GOT3 (cell line): ENCODE data around the gene PPP6R3.
"Not testable (repeated sequence)": the region's sequence is repeated elsewhere in the genome, so short reads cannot be mapped to it uniquely, and the experiment has no call there.

Experiments
- DNase-seq: peaks from one replicate; lab custom pipeline; 2025; ENCODE audit warnings: mixed read lengths; lab: John Stamatoyannopoulos, UW

PPP6R3 gene

DNA sequence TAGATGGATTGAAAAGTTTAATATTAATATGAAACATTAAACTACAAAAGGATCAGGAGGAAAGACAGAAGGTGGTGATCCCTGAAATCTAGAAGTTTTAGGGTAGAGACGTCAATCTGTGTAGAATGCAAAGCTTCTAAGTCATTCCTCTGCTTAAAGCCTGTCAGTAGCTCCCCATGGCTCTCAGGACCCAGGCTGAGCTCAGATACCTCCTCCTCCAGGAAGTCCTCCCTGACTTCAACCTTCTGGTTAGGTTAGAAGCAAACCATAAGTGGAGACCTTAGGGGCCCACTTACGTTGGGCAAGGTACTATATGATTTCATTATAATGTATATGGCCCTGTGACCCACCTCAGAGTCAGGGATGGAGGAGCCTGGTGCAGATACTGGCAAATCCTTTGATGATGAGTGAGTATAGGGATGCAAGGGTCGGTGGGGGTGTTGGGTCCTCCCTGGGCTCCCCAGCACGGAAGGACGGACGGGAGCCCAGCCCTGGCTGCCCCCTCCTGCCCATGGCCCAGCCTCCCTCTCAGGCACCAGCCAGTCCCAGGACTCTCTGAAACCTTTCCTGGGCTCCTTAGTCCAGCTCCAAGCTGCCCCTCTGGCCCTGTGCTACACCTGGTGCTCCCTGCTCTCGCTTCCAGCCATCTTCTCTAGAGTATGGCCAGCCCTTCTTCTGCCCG, 3.2 kb upstream of the PPP6R3 start:
- DNase-seq = no peak

DNA sequence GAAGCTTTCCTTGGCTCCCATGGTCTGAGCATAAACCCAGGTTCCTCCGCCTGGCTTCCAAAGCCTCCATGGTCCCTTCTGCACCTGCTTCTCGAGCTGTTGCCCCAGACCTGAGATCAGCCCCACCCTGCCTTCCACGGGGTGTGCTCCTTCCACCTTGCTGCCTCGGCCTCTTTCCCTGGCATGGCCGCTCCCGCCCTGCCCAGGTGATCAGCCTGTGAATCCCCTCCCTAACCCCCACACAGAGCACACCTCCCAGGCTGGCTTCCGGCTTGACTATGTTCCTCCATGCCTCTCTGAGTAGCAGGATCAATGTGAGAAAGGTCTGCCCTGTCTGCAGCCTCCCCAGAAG, 2.7 kb upstream of the PPP6R3 start:
- no peak for DNase-seq

DNA sequence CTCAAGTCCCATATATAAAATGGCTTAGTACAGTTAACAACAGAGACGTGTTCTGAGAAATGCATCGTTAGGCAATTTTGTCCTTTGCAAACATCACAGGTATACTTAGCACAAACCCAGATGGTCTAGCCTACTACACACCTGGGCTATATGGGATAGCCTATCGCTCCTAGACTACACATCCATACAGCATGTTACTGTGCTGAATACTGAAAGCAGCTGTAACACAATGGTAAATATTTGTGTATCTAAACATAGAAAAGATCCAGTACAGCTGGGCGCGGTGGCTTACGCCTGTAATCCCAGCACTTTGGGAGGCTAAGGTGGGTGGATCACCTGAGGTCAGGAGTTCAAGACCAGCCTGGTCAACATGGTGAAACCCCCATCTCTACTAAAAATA, 2.2 kb upstream of the PPP6R3 start:
- not testable (repeated sequence) for DNase-seq

DNA sequence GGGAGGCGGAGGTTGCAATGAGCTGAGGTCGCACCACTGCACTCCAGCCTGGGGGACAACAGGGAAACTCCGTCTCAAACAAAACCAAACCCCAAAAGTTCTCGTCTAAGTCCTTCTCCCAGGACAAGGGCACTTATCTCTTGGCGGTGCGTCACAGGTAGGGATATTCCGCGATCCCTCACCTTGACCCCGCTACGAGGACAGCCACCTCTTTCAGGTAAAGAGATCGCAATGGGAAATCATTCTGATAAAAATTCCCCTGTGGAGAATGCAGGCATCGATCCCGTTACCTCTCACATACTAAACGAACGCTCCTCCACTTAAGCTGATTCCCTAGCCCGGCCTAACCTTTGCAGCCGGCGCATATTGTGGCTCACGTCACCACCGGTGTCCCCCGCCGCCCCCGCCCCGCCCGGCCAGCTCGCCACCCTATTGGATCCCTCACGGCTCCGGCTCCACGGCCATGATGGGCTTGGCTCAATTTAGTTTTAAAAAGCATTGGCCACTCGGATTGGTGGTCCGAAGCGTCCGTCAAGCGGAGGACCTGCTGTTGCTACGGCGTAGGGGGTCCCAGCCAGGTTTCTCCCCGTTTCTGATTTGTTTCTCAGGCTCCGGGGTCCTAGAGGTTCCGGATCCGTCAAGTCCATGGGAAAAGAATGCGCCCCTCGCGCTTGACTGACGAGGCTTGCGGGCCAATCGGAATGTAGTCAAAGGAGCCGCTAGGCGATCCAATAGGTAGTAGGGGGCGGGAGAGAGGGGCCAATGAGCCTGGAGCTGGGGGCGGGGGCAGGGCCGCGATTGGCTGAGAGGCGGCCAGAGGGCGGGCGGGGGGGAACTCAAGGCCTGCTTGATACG, 439 bp upstream of the PPP6R3 start:
- DNase-seq = peak; percentile 98

DNA sequence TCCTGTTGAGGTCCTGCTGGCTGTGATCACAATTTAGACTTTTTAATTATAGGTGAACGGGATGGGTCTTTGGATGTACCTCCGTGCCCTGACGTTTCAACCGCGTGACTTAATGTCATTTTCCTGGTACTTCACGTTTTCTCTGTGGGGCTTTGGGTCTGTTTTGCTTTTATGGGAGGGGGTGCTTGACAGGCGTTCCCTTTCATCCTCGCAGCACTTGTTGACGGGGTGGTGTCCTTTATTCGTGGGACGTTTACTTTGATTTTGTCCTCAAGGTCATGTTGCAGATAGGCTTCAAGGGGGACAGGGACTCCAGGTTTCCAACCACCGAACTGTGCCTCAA, 994 bp downstream of the PPP6R3 start:
- no peak for DNase-seq

DNA sequence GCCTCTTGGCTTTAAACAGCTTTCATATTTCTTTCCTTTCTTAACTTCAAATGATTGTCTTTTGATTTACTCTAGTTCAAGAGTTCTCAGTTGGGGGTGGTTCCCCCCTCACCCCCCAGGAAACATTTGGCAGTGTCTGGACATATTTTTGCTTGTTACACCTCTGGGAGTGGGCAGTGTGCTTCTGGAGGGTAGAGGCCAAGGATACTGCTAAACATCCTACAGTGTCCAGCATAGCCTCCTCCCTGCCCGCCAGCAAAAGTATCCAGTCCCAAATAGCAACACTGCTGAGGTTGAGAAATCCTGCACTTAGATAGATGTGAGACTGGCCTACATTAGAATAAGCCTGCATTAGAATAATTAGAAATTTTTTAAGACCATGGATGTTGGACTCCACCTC, 3.2 kb downstream of the PPP6R3 start:
- DNase-seq = no peak

DNA sequence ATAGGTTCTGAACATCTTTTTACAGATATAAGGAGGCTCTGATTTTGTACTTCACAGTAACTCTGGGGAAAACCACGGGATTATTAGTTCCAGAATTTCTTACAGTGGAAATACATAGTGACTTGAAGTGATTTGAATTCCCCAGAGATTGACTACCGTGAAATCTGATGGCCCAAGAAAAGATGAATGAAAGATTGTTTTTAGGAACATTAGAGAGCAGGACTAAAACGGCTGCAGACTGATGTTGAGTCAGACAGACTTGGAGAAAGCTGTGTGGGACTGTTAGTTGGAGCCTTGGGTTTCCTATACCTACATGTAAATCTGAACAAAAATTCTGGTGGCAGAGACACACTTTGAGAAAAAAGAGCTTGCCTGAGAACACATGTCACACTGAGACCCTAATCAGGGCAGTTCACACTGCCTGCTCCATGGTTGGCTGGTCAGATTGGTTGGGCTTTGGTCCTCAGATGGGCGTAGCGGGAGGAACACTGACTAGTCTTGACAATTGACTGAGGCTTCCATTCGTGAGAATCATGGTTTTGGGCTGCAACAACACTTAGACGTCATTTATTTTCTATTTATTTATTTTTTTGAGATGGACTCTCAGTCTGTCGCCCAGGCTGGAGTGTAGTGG, 6.8 kb downstream of the PPP6R3 start:
- DNase-seq = no peak

DNA sequence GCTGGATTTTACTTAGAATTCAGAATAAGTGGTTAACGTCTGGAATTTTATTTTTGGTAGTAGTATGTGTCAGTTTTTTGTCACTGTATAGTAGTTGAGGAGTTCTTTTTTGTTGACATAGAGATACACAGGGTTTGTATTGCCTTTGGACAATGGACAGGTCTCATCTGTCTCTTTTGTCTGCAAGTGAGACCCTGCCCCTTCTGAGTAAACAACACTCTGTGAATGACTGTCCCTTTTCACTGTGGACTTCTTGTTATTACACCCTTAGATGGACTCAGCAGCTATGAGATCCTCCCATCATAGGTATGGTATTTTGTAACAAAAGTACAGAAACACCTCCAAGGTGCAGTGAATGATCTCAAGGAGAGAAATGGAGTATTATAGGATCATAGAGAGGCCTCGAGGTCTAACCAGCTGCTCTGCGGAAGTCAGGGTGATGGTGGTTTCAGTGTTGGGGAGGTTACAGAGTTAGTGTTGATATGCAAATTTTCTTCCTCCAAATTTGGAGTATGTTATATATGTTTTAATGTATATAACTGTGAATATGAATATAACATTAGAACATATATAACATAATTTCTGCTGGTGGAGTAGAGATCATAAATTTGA, 7.8 kb downstream of the PPP6R3 start:
- no peak for DNase-seq

DNA sequence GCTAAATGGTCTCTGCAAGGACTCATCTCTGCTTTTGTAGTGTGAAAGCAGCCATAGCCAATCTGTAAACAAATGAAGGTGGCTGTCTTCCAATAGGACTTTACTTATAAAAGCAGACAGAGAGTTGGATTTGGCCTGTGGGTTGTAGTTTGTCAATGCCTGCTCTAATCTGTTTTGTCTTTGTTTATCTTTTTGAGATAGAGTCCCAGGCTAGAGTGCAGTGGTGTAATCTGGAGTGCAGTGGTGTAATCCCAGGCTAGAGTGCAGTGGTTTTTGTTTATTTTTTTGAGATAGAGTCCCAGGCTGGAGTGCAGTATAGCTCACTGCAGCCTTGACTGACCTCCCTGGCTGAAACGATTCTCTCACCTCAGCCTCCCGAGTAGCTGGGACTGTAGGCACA, 8.6 kb downstream of the PPP6R3 start:
- DNase-seq = no peak

DNA sequence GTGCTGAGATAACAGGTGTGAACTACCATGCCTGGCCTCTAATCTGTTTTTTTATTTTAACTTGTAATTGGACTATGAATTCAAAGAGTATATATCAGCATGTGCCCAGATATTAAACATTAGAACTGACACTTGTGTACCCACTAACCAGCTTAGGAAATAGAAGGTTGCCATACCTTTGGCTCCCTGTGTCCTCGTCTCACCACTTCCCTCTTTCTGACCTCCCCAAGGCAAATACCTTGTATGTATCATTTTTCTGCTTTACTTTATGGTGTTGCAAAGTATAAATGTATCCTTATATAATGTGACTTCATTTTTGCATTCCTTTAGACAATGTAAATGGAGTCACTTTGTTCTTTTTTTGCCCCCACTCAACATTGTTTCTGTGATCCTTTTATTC, 9.1 kb downstream of the PPP6R3 start:
- DNase-seq = no peak

DNA sequence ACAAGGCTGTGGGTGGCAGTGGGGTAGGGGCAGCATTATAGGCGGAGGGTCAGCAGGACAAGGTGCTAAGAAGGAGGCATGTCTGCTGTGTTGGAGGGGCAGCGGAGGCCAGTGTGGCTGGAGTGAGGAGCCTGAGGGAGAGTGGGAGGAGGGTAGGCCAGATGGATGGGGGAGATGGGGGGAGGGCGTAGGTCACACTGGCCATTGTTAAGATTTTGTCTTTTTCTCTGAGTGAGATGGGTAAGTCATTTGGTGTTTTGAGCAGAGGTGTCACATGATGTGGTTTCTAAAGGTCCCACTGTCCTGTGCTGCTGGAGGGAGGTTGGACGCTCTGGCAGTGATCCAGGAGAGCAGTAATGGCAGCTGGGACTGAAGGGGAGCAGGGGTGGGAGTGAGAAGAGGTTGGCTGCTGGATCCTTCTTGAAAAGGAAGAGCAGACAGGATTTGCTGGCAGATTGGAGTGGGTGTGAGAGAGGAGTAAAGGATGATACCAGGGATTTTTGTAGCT, 9.8 kb downstream of the PPP6R3 start:
- DNase-seq = no peak

DNA sequence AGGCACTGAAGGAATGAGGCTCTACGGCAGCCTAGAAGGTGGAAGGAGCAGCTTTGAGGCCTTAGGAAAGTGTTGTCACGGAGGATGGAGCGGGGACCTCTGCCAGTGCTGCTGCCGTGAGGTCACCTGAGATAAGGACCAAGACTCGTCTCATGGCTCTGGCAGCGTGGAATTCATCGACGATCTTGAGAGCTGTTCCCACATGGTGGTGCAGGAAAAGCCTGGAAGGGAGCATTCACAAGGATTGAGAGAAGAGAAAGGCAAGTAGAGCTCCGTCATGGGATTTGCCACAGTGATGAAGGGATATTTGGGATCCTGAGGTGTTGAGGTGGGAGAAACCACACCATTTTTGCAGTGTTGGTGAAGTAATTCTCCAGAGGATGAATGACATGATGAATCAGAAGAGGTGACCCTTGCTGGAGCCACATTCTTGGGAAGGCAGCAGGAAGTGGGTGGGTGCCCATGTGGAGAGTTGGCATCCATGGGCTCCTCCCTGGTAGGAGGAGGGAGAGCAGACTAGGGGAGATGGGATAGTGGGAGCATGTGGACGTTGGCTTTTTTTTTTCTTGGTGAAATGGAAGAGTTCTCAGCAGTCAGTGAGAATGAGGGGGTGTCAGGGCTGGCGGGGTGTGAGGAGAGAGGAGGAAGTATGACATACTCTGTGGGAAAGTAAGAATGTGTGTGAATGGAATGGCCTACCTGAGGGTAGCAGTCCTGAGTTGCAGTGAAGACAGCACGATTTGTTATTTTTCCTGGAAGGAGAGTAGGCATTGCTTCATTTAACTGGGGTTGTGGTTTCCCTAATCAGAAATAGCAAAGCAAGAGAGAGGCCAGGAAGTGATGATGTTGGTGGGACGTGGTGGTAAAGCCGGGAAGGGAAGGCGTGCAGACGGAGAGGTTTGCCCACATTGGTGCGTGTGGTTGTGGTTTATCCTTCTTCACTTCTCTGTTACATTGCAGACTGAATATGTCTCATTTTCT, 11.1 kb downstream of the PPP6R3 start:
- no peak for DNase-seq

DNA sequence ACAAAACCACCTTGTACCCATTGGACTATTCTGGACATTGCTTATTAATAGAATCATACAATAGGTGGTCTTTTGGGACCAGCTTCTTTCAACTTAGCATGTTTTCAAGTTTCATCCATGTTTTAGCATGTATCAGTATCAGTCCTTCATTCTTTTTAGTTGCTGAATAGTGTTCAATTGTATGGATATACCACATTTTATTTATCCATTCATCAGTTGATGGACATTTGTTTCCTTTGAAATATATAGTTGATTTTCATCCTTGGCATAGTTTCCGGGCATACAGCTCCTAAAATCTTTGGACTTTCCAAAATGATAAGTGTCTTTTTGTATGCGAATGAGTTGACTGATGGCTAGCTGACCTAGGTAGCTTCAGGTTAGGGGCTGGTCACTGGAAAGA, 12.2 kb downstream of the PPP6R3 start:
- DNase-seq = no peak

DNA sequence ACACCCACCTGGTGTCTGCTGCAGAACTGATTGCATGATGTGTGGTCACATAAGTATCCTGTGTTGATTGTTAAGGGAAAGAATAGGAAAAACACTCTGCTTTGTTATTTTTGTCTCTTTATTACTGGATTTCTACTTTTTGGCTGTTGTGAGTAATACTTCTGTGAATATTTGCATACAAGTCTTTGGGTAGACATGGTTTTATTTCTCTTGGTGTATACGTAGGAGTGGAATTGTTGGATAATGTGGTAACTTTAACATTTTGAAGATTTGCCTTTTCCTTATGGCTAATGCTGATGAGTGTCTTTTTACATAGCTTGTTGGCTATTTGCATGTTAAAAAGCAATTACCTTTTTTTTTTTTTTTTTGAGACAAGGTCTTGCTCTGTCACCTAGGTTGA, 13.1 kb downstream of the PPP6R3 start:
- no peak for DNase-seq

DNA sequence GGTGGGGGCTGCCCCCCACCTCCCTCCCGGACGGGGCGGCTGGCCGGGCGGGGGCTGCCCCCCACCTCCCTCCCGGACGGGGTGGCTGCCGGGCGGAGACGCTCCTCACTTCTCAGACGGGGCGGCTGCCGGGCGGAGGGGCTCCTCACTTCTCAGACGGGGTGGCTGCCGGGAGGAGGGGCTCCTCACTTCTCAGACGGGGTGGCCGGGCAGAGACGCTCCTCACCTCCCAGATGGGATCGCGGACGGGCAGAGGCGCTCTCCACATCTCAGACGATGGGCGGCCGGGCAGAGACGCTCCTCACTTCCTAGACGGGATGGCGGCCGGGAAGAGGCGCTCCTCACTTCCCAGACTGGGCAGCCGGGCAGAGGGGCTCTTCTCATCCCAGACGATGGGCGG, 15.1 kb downstream of the PPP6R3 start:
- DNase-seq = not testable (repeated sequence)

DNA sequence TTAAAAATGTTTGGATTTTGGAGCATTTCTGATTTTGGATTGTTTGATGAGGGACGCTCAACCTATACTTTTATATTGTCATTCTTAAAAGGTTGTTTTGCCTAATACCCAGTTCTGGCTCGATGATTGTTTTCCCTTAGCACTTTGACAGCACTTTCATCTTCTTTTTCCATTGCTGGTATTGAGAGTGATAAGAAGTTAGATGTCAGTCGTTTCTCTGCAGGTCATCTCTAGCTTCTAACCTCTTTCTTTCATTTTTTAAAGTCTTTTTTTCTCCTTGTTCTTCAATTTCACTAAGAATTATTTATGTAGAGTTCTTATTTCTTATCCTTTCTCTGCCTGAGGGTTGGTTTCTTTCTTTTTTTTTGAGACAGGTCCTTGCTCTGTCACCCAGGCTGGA, 18.8 kb downstream of the PPP6R3 start:
- no peak for DNase-seq

DNA sequence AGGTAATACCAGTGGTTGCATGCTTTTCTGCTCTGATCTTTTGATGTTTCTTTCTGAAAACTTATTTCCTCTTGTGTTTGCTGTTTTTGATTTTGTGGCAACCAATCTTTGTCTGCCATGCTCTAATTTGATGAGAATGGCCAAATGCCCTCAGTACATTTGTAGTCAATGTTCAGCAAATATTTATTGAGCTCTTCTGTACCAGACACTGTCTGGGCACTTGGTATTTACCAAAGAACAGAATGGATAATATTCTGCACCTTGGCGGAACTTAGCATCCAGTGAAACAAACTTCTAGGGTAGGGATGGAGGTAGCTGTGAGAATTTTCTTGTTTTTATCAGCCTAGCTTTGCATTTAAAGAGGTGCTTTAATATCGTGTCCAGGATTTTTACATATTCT, 19.6 kb downstream of the PPP6R3 start:
- no peak for DNase-seq

DNA sequence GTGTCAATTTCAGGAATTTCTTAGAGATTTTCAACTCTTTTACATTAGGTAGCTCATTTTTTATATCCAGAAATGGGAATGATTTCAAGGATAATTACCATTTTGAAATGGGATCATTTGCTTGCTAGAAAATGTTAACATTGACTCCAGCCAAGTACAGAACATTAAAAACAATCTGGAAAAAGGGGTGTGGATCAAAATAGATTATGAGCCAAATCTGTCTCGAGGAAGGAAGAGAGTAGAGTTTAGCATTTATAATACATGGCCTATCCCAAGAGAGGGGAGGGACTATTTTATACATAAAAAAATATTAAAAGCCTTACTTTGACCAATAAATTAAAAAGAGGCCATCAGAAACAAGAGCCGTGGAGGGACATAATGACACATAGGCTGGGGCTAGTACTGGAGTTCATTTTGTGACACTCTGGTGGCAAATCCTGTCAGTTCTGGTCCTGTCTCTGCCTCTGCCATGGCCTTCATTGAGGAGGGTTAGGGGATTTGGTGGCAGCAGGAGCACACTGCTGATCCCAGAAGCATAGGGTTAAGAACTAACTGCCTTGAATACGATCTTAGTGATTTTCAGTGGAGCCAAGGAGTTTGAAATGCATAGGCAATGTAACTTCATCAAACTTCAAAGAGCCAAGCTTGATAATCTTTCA, 20.4 kb downstream of the PPP6R3 start:
- no peak for DNase-seq

DNA sequence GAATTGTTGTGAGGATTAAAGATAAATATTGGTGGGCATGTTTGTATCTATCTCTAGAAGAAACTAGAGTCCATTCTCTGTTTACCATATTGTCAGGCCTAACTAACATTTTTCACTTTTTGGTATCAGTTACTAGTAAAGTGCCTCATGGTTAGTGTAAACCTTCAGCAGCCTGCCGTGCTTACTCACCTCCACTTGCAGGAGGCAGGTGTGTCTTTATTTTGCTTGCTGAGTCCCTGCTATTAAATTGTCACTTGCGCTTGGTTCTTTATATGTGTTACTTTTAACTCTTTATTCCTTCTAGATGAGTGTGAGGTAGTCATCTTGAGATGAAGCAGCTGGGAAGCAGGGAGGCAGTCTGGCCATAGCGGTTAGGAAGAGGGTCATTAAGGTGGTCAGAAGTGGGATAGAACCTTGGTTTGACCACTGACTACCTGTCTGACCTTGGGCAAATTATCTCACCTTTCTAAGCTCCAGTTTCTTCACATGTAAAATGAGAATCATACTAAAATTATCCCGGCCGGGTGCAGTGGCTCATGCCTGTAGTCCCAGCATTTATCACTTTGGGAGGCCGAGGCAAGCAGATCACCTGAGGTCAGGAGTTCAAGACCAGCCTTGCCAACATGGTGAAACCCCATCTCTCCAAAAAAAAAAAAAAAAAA, 21.2 kb downstream of the PPP6R3 start:
- no peak for DNase-seq

DNA sequence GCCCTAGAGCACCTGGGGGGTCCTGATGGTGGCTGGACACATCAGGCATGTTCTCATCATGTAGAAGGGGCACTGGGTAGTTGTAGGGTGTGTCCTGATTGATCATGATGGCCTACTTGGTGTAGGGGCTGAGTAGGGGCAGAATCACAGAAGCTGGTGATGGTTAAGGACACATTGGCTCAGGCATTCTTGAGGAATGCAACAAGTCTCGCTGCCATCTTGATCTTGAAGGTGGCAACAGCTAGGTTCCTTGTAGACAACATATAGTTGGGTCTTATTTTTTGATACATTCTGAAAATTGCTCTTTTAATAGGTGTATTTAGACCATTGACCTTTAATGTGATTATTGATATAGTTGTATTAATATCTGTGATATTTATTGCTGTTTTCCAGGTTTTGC, 28.1 kb downstream of the PPP6R3 start:
- no peak for DNase-seq
